GM19452 (cell line): ENCODE data around the gene PTPN20.

Experiments used
- ATAC-seq: cut with Tn5 transposase; IDR thresholded peaks from one replicate; pipeline ENCODE4 v1.9.1; 2021; ENCODE audit not compliant: unreplicated experiment

Gene PTPN20

DNA sequence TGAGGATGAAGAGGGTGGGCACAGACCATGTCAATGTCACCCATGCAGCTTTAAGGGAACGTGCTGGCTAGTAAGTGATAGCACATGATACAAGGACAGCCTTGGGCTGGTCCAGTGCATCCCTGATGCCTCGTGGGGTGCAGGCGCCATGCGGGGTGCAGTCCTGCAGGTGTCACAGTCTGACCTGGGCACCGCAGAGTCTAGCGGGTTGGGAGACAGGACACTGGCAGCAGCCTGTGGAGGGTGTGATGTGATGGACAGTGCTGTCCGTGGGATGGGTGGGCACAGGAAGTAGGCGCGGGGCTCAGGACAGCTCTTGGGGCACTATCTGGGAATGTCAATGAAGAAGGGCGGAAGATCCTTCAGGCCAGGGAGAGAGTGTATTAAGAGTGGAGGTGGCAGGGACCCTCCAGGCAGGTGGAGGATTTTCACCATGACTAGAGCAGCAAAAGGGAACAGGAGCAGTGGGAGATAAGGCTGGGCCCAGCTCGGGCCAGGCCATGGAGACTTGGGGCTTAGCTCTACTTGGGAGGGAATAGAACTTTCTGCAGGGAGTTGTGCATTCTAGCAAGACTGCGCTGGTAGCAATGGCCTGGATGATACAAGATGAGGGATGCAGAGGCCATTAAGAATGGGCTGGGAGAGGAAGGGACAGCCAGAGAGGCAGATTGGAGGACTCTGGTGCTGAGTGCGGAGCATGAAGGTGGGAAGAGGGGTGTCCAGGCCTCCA is 122.5 kb downstream of the PTPN20 start:
- ATAC-seq = no peak

DNA sequence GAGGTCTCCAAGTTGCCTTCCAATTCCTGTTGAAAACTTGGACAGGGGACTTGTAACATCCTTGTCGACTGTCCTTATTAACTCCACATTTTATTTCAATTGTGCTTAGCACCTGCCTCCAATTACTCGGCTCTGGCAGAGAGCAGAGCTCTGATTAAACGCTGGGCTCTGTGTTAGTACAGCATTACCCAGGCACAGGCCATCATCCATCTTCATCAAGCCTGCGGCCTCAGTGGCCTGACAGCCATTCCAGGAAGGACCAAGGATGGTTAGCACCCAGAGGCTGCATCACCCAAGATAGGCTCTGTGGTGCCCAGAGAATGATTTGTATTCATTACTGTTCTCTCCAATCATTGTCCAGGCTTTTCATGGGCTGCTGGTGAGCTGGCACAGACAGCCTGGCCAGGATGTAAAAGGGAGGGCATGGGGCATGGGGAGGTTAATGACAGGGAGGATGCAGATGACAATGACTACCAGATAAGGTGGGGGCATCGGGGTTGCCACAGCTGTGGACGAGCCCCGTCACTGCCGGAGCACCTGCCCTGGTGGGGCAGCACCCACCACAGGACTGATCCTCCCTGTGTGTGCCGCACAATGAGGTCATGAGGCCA is 123.3 kb downstream of the PTPN20 start:
- ATAC-seq = no peak

DNA sequence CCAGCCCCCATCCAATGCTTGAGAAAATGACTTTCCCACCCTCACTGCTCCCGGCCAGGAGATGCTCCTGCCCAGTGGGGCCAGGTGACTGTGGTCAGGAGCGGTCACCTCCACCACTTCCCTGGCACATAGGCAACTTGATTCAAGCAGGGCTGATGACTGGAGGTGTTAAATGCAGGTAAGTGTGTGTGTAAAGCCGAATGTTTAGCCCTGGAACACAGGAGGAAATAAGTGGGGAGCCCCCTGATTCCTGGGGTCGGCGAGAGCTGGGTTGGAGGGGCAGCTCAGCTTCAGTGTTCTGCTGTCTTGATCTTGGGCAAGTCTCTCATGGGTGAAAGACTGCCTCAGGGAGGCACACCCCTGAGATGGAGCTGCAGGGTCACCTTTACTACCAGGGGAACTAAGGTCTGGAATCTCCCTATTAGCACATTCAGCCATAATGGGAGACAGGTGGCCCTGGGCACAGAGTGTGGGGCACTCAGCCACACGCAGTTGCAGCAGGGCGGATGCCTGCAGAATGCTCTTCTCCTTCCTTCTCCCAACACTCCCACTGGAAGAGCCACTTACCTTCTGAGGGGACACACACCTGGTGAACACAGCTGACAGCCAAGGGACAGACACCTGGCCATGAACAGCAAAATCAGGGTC is 124.1 kb downstream of the PTPN20 start:
- no peak for ATAC-seq

DNA sequence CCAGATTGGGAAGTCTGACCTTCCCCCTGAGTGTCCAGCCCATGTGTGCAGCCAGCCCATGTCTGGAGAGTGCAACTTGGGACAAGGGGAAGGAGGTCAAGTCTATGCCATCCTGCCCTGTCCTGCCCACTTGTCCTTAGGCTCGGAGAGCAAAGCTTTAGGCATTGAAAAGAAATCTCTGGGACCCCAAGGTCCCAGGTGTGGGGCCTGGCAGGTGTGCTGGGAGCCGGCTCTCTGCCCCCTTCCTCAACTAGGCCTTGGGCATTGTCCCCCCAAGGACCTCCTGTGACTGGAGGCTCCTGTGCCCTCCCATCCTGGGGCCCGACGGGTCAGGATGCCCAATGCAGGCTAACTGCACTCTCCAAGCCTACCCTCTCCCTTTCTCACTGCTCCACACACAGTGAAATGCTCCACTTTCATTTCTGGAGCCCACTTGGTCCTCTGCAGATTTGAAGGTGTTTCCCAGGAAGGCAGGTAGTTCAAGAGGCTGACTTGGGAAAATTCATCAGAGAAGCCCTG is 124.7 kb downstream of the PTPN20 start:
- ATAC-seq = no peak

- ATAC-seq = no peak
Measured at GRCh38 chr10:47036771-47037170, 125.5 kb downstream of the PTPN20 start.

- ATAC-seq = no peak
Measured at GRCh38 chr10:47037654-47038425, 126.6 kb downstream of the PTPN20 start.

- no peak for ATAC-seq
Measured at GRCh38 chr10:47038881-47039561, 127.8 kb downstream of the PTPN20 start.

GRCh38 chr10:47039562-47039913 is 128.3 kb downstream of the PTPN20 start:
- ATAC-seq = no peak

- no peak for ATAC-seq
Measured at GRCh38 chr10:47040041-47040491, 128.8 kb downstream of the PTPN20 start.

GRCh38 chr10:47040681-47041080 is 129.5 kb downstream of the PTPN20 start:
- no peak for ATAC-seq

DNA sequence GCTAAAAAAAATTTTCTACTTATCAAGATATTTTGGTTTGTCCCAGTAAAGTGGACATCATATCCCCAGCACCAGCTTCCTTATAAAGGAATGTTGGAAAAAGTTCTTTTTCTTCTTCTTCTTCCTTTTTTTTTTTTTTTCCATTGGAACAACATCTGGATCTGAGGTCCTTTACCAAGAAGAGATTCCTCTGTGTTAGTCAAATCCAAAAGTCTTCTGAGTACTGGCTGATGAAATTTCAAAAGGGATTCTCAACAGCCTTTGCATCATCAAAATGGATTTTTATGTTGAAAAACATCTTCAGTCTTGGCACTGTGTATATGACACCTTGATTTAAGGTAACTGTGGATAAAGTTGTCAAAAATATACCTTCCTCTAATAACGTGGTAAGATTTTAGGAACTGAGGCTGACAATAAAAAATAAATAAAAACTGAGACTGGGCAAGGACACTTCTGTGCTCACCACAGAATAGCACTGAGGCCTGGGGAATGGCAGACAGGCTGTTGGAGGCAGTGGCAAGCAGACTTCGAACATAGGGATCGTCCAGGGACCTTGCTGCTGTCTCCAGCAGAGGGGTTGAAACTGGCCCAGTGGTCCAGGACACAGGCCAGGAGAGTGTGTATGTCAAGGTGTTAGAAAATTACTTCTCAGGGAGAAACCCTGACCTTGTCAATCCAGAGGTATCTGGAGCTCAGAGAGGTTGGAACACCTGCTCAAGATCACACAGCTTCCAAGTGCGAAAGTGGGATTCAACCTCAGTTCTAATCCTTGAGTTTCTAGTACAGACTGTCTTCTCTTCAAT is 130.4 kb downstream of the PTPN20 start:
- no peak for ATAC-seq

DNA sequence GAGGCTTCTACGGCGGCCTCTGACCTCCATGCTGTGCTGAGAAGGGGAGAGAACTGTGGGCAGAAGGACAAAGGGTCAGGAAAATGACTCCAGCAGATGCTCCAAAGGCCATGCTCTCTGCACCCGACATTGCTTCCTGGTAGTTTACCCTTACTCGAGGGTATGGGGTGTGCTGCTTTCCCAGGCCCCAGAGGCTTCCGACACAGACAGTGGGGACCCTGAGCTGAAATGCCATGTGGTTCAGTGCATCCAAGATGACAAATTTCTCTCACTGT is 130.9 kb downstream of the PTPN20 start:
- ATAC-seq = no peak

DNA sequence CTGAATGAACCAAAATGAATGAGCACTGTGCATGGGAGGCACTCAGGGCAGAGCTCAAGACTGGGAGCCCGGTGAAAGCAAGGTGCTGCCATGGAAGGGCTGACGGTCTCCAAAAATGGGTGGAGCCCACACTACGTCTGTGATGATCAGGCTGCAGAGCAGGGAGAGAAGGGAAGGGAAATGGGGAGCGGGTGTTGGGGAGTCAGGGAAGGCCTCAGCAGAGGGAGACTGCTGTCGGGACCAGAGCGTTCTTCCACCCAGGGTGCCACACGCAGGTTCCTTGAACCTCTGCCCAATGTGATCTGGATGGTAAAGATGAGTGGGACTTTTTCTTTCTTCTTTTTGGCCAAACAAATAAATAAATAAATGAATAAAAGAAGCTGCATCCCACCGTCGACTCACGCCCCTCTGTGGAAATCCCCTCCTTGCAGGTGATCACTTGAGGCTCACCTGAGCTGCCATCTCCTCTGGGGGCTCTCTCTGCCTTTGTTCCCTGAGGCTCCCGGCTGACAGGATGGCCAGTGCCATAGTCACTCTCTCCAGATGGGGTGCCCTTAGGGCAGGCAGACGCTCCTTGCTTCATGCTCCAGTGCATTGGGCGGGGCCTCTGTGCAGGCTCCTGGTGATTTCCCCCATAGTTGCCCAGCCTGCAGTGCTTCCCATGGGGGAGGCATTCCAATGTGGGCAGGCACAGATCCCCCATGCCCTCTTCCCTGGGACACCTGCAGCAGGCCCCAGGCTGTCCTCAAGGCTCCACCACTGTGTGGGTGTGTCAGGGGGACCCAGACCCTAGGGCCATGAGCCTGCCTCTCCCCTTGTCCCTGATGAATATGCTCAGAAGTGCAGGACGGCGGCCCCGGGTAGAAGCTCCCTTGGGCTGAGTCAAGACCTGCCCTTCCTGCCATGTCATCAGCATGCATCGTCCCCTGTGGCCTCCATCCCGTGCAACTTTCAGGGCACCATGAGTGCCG is 131.8 kb downstream of the PTPN20 start:
- ATAC-seq = no peak

- ATAC-seq = no peak
Measured at GRCh38 chr10:47043928-47044538, 132.8 kb downstream of the PTPN20 start.

GRCh38 chr10:47044741-47045140 is 133.5 kb downstream of the PTPN20 start:
- no peak for ATAC-seq

DNA sequence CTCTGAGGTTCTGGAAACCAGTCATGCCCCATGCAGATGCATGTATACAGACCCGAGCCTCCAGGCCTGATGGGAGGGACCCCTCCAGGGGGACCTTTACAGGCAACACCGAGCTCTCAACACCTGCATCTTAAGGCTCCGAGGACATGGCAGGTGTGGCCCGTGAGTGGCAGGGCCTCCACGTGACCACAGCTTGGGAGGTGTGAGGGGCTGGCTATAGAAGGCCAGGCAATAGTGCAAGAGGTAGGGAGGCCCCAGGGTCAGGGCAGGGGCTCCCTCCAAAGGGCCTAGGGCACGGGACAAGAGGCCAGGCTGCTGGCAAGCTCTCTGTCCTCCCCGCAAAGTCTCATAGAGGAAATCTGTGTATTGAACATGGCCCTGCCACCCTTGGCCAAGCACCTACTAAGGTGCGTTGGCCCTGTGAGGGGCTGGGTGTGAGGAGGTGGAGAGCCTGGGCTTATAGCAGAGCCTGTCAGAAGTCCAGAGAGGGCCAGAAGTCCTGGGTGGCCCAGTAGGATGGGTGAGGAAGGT is 134.2 kb downstream of the PTPN20 start:
- no peak for ATAC-seq

DNA sequence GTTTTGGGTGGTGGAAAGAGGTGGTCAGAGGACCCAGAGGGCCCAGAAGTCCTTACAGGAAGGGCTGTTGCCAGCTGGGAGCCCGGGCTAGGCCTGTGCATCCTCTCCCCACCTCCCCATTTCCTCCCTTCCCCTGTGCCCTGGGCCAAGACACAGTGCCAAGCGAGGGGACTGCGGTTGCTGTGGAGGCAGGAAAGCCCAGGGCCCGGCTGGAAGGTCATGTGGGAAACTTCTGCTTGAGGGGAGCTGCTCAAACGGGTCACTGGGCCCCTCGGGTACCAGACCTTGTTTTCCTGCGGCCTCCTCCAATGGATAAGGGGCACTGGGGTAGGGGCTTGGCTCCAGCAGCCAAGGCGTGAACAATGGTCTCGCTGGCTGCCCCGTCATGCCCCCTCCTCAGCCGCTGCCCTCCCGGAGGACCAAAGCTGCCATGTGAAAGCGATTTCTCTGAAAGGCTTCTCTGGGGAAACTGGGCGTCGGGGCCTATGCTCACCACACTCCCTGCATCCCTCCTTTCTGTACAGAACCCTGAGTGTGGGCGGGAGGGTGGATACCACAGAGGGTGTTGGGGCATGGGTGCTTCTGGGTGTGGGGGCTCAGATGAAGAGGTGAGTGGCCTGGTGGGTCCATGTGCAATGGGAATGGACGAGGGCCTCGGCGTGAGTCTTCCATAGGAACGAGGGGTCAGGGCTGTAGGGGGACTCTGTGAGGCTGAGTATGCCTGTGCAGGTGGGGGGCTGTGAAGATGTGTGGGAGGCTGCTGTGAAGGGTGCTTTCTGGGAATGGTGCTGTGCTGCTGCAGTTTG is 135.3 kb downstream of the PTPN20 start:
- ATAC-seq = no peak

DNA sequence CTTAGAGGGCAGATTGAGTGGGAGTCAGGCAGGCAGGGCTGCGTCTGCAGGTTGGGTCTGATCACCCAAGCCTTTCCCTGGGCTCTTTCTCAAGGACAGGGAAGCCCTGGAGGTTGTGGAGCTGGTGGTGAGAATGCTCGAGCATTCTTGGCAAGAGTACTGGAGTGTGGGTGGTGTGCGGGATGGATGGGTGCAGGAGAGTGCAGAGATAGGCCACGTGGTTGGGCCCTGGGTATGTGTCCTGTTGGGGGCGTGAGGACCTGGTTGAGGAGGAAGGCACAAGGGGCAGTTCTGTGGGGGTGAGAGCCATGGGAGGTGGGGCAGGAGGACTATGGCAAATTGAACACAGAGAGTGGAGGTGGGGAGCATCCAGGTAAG is 135.9 kb downstream of the PTPN20 start:
- ATAC-seq = no peak
